K562 (cell line): ENCODE results near the gene ANKS1B. TPM values are rescaled to one million over a fixed set of nuclear protein-coding genes. Genes with fewer than 3 reads are reported as not detected.

Source experiments
- ATAC-seq: fragments of 200-7000 bp; cut with Tn5 transposase; 3 replicates; pipeline ENCODE4 v1.9.1; 2020; ENCODE audit warnings: moderate library complexity
- BruUV-seq: library from RNA; stranded (reverse); fragments of 400-500 nt; replicated peaks from 2 replicates; lab custom pipeline; 2021; lab: Mats Ljungman, UMichigan
- CTCF ChIA-PET: fragments of 300-600 bp; formaldehyde crosslinking; extraction: SDS; loops from one replicate; lab custom pipeline; 2021; ENCODE audit warnings: low intra/inter-chr PET ratio; lab: Yijun Ruan, JAX
- POLR2A ChIA-PET: fragments of 300-600, 350-650 bp; sonication (Branson Sonifier 250); formaldehyde crosslinking; extraction: SDS; loops from one replicate; lab custom pipeline; 2021; ENCODE audit warnings: antibody characterized with exemption, inconsistent platforms; lab: Yijun Ruan, JAX
- DNase-seq, 4 experiments: peaks; one replicate each; pipeline versions ENCODE4 v3.0.0 to v3.0.0-alpha.2; 2011 to 2018; ENCODE audit warnings: low spot score in 3 of 4, mixed read lengths in 3 of 4; ENCODE audit errors: extremely low read depth in 1 of 4
- FAIRE-seq: peaks from 2 replicates; lab custom pipeline; 2011; peaks lifted over from hg19 to GRCh38; lab: Jason Lieb, UNC
- H2AFZ ChIP-seq: 2 replicates; pipeline ENCODE4 v1.6.0; 2011; ENCODE audit warnings: low read depth, low read length, control low read depth, inconsistent platforms
- H3K27ac ChIP-seq: fragments of 200-600 bp; 3 replicates; pipeline ENCODE4 v1.8.0; 2011; ENCODE audit warnings: low read depth, mild to moderate bottlenecking, control low read depth, inconsistent platforms, low read length, moderate library complexity, mixed read lengths; ENCODE audit errors: extremely low read depth
- H3K27me3 ChIP-seq, 2 experiments: fragments of 300-600 bp in 1 of 2; 2 replicates in 1 of 2; 3 replicates in 1 of 2; pipeline versions ENCODE4 v1.6.0 to v1.8.0; 2011; ENCODE audit warnings: inconsistent platforms in 2 of 2, low read length in 2 of 2, mild to moderate bottlenecking in 1 of 2, mixed read lengths in 1 of 2, moderate library complexity in 1 of 2; ENCODE audit not compliant: control insufficient read depth in 2 of 2, insufficient read depth in 2 of 2
- H3K36me3 ChIP-seq: fragments of 300-600 bp; 3 replicates; pipeline ENCODE4 v1.8.0; 2011; ENCODE audit warnings: mild to moderate bottlenecking, low read length, inconsistent platforms; ENCODE audit not compliant: control insufficient read depth, insufficient read depth
- H3K4me1 ChIP-seq, 2 experiments: fragments of 200-600 bp in 1 of 2; replicated peaks in 1 of 2; 2 replicates in 1 of 2; 3 replicates in 1 of 2; pipeline versions ENCODE4 v1.5.1 to v1.8.0; 2011; ENCODE audit warnings: inconsistent platforms in 2 of 2, low read length in 2 of 2, mild to moderate bottlenecking in 1 of 2, mixed read lengths in 1 of 2, moderate library complexity in 1 of 2; ENCODE audit not compliant: control insufficient read depth in 2 of 2, insufficient read depth in 2 of 2
- H3K4me2 ChIP-seq: 2 replicates; pipeline ENCODE4 v1.6.1; 2011; ENCODE audit warnings: low read length, control low read depth, inconsistent platforms, mixed read lengths; ENCODE audit not compliant: insufficient read depth
- H3K4me3 ChIP-seq: fragments of 200-600 bp; sonication (generic), shearing (Covaris generic); 2 replicates; pipeline ENCODE4 v1.5.1; 2016; ENCODE audit warnings: control low read depth, inconsistent platforms
- H3K79me2 ChIP-seq: fragments of 200-600 bp; 3 replicates; pipeline ENCODE4 v1.8.0; 2011; ENCODE audit warnings: low read length, inconsistent platforms; ENCODE audit not compliant: control insufficient read depth, insufficient read depth
- H3K9ac ChIP-seq, 2 experiments: 2 replicates each; pipeline versions ENCODE4 v1.6.0 to v1.6.1; 2011; ENCODE audit warnings: low read depth in 2 of 2, low read length in 2 of 2, control low read depth in 1 of 2, inconsistent platforms in 1 of 2, mild to moderate bottlenecking in 1 of 2, mixed read lengths in 1 of 2; ENCODE audit not compliant: insufficient read depth in 1 of 2
- H3K9me1 ChIP-seq: one replicate; pipeline ENCODE4 v1.6.0; 2011; ENCODE audit warnings: inconsistent platforms, mild to moderate bottlenecking, low read length, moderate library complexity; ENCODE audit not compliant: control insufficient read depth, insufficient read depth
- H3K9me3 ChIP-seq: replicated peaks from 2 replicates; pipeline ENCODE4 v1.5.1; 2011; ENCODE audit warnings: low read depth, low read length, inconsistent platforms; ENCODE audit not compliant: control insufficient read depth, insufficient read depth
- H4K20me1 ChIP-seq: replicated peaks from 2 replicates; pipeline ENCODE4 v1.6.1; 2011; ENCODE audit warnings: low read length, inconsistent platforms, mixed read lengths; ENCODE audit not compliant: control insufficient read depth, insufficient read depth
- E2F4 ChIP-seq: sonication (generic); formaldehyde crosslinking; IDR thresholded peaks from 2 replicates; pipeline ENCODE4 v1.8.0; 2022; ENCODE audit warnings: mild to moderate bottlenecking, low read depth, missing genetic modification reagents
- ELF2 ChIP-seq: fragments of 250-450 bp; sonication (Bioruptor Pico); IDR thresholded peaks from 2 replicates; pipeline ENCODE4 v1.5.0; 2021; ENCODE audit warnings: mild to moderate bottlenecking
- KDM1A ChIP-seq, 2 experiments: fragments of 450-650 bp; IDR thresholded peaks; 2 replicates each; pipeline ENCODE4 v1.6.1; 2016; ENCODE audit warnings: mild to moderate bottlenecking in 2 of 2
- POLR2AphosphoS2 ChIP-seq: IDR thresholded peaks from 2 replicates; pipeline ENCODE4 v1.6.1; 2012; ENCODE audit warnings: low read length, improper control_type of control experiment
- SUPT5H ChIP-seq: fragments of 450-650 bp; IDR thresholded peaks from 2 replicates; pipeline ENCODE4 v1.6.1; 2016
- UBTF ChIP-seq, 2 experiments: IDR thresholded peaks; 2 replicates each; pipeline ENCODE4 v1.6.1; 2012; ENCODE audit warnings: improper control_type of control experiment in 2 of 2, low read depth in 2 of 2, low read length in 2 of 2, borderline replicate concordance in 1 of 2
- ZNF347 ChIP-seq: fragments of 450-650 bp; formaldehyde crosslinking; IDR thresholded peaks from 2 replicates; pipeline ENCODE4 v1.4.0; 2020; ENCODE audit warnings: low read depth, mild to moderate bottlenecking, moderate library complexity
- WGBS: fragments of 100-300 bp; shearing (Covaris generic); methylation state at CpG from one replicate; pipeline ENCODE4 v1.1.6; 2016; ENCODE audit warnings: low coverage, mixed read lengths; ENCODE audit not compliant: insufficient coverage; ENCODE audit errors: missing lambda C conversion rate; 5-methylcytosine and 5-hydroxymethylcytosine counted together
- in situ Hi-C: fragments of 300-500 bp; cut with MboI; formaldehyde crosslinking; loops from 4 replicates; pipeline ENCODE4 v1.15.0; 2018; ENCODE audit warnings: inconsistent platforms, mixed read lengths
- intact Hi-C: fragments of 100-400 bp; cut with micrococcal nuclease; formaldehyde crosslinking; loops from 2 replicates; pipeline ENCODE4 v1.14.2; 2022
- polyA plus RNA-seq, 8 experiments: library from polyadenylated mRNA; depleted of rRNA in 4 of 8; stranded (reverse) in 5 of 8; unstranded in 3 of 8; fragments of >200 nt; fragmentation: Nextera tagmentation in 2 of 8; fragmentation: Illumina TruSeq in 1 of 8; extraction: Ambion mirVana in 2 of 8; extraction: Trizol in 1 of 8; gene quantifications; 2 replicates each; pipeline versions ENCODE4 v1.2.1 to v1.2.3, GENCODE V29; 2011 to 2014; ENCODE audit warnings: inconsistent platforms in 1 of 8, missing spikeins in 1 of 8
- total RNA-seq, 7 experiments: library from RNA; depleted of rRNA in 6 of 7; stranded (reverse); fragments of >200 nt in 6 of 7; fragmentation: Illumina TruSeq in 2 of 7; extraction: Trizol in 2 of 7; gene quantifications; 2 replicates each; pipeline versions ENCODE4 v1.2.1 to v1.2.3, GENCODE V29; 2011 to 2021; ENCODE audit warnings: low replicate concordance in 1 of 7

Gene ANKS1B
- total and polyA plus RNA-seq, 9 of the 15 experiments (the other 6 are each of a cell fraction or from before 2014, with no cell fraction given) = 0.04 to 0.47 (median 0.28) TPM; not detected in 4

GRCh38 chr12:98793121-98793520, 1191.6 kb downstream of the ANKS1B start:
- Histone ChIP-seq H3K79me2 (no peaks in the 10 kb centered on the region), H4K20me1 (no peaks in the 10 kb centered on the region), H3K9me1 (no peaks in the 10 kb centered on the region), H2AFZ (no peak overlapping the region), H3K4me3 (no peak overlapping the region), H3K36me3 (no peaks in the 10 kb centered on the region), H3K4me2 (no peak overlapping the region), H3K9ac (no peak overlapping the region), H3K9me3 (no peaks in the 10 kb centered on the region), H3K27me3 (peaks cover 0 to 6% of the 10 kb centered on the region in 2 experiments; a peak in 2 of 5 replicates), H3K4me1 (no peaks in the 10 kb centered on the region), H3K27ac (no peak overlapping the region)
- ATAC-seq = no peak
- CTCF ChIA-PET = no interaction called here
- TF ChIP-seq ZNF347 (CRISPR knock-in tag) (no peak), SUPT5H (no peak), UBTF (IDR thresholded peaks at IDR 0.05; ENCODE audit: borderline replicate concordance in 1 of 2, low read depth in 2 of 2, low read length in 2 of 2) (no peak), E2F4 (CRISPR knock-in tag) (no peak), ELF2 (CRISPR knock-in tag) (no peak), POLR2AphosphoS2 (no peak), KDM1A (IDR thresholded peaks at IDR 0.05) (no peak)
- in situ Hi-C loops (no loop called here), intact Hi-C loops (loop anchor here (10.0 kb wide), 1 partner anchor 228 kb away; no protein-coding TSS in a partner anchor)
- POLR2A ChIA-PET = no interaction called here
- no TSS peak for BruUV-seq
- no peak for FAIRE-seq
- WGBS = 0% methylated on average over 2 of the region's 2 CpGs
- DNase-seq = no peak
